Neural progenitor cell (in vitro differentiated cells): ENCODE measurements around the gene OR52A5. TPM values are rescaled to one million over a fixed set of nuclear protein-coding genes. Genes with fewer than 3 reads are reported as not detected.

Experiments used
- DNase-seq: peaks from one replicate; pipeline ENCODE4 v3.0.0-alpha.2; 2016; ENCODE audit warnings: low spot score
- H2AFZ ChIP-seq: fragments of 200-600 bp; sonication (generic); replicated peaks from 2 replicates; pipeline ENCODE4 v1.6.1; 2016; ENCODE audit warnings: antibody characterized with exemption
- H3F3A ChIP-seq: fragments of 200-600 bp; sonication (generic); 2 replicates; pipeline ENCODE4 v1.6.1; 2016; ENCODE audit warnings: antibody characterized with exemption, low read depth
- H3K27ac ChIP-seq: fragments of 200-600 bp; sonication (generic); 2 replicates; pipeline ENCODE4 v1.5.1; 2016; ENCODE audit warnings: mild to moderate bottlenecking
- H3K27me3 ChIP-seq: fragments of 200-600 bp; sonication (generic); 2 replicates; pipeline ENCODE4 v1.6.1; 2016; ENCODE audit warnings: mild to moderate bottlenecking, moderate library complexity
- H3K36me3 ChIP-seq: fragments of 200-600 bp; sonication (generic); 2 replicates; pipeline ENCODE4 v1.5.1; 2016
- H3K4me1 ChIP-seq: fragments of 200-600 bp; sonication (generic); 2 replicates; pipeline ENCODE4 v1.6.1; 2016; ENCODE audit warnings: mixed run types
- H3K4me2 ChIP-seq: fragments of 200-600 bp; sonication (generic); 2 replicates; pipeline ENCODE4 v1.6.1; 2016
- H3K4me3 ChIP-seq: fragments of 200-600 bp; sonication (generic); 2 replicates; pipeline ENCODE4 v1.5.1; 2016
- H3K79me2 ChIP-seq: fragments of 200-600 bp; sonication (generic); 2 replicates; pipeline ENCODE4 v1.6.1; 2016; ENCODE audit warnings: low read depth
- H3K9ac ChIP-seq: fragments of 200-600 bp; sonication (generic); 2 replicates; pipeline ENCODE4 v1.6.1; 2016
- H3K9me3 ChIP-seq: fragments of 200-600 bp; sonication (generic); 2 replicates; pipeline ENCODE4 v1.5.1; 2016; ENCODE audit warnings: low read depth
- H4K20me1 ChIP-seq: fragments of 200-600 bp; sonication (generic); 2 replicates; pipeline ENCODE4 v1.6.1; 2016; ENCODE audit warnings: low read depth
- H3K27ac Mint-ChIP-seq: 3 replicates; pipeline ENCODE4 v1.8.0; 2021; ENCODE audit warnings: mixed read lengths
- H3K27me3 Mint-ChIP-seq: 2 replicates; pipeline ENCODE4 v1.8.0; 2022; ENCODE audit warnings: low read depth, mild to moderate bottlenecking, inconsistent platforms, moderate library complexity, mixed read lengths; ENCODE audit not compliant: insufficient read depth
- H3K36me3 Mint-ChIP-seq: 3 replicates; pipeline ENCODE4 v1.8.0; 2021; ENCODE audit warnings: mixed read lengths
- H3K4me1 Mint-ChIP-seq: 3 replicates; pipeline ENCODE4 v1.8.0; 2021; ENCODE audit warnings: mixed read lengths
- H3K4me3 Mint-ChIP-seq: 3 replicates; pipeline ENCODE4 v1.8.0; 2021; ENCODE audit warnings: mild to moderate bottlenecking, moderate library complexity, mixed read lengths
- H3K9me3 Mint-ChIP-seq: 3 replicates; pipeline ENCODE4 v1.8.0; 2020; ENCODE audit warnings: mixed read lengths
- EZH2 ChIP-seq: fragments of 200-600 bp; sonication (generic); IDR thresholded peaks from 2 replicates; pipeline ENCODE4 v1.6.1; 2017; ENCODE audit warnings: antibody characterized with exemption, mild to moderate bottlenecking, moderate library complexity
- EZH2phosphoT487 ChIP-seq: fragments of 200-600 bp; sonication (generic); IDR thresholded peaks from 2 replicates; pipeline ENCODE4 v1.6.1; 2017; ENCODE audit warnings: antibody characterized with exemption
- total RNA-seq: library from RNA; depleted of rRNA; stranded (reverse); fragments of >200 nt; gene quantifications from 2 replicates; pipeline ENCODE4 v1.2.3, GENCODE V29; 2015; ENCODE audit warnings: low replicate concordance
- TF ChIP-seq, protein P1 (sequence below): fragments of 200-600 bp; sonication (generic); IDR thresholded peaks from 2 replicates; pipeline ENCODE4 v1.5.1; 2017; ENCODE audit warnings: antibody characterized with exemption, mild to moderate bottlenecking

The OR52A5 gene
- total RNA-seq, 1 donor from 2014 or later = not detected

DNA sequence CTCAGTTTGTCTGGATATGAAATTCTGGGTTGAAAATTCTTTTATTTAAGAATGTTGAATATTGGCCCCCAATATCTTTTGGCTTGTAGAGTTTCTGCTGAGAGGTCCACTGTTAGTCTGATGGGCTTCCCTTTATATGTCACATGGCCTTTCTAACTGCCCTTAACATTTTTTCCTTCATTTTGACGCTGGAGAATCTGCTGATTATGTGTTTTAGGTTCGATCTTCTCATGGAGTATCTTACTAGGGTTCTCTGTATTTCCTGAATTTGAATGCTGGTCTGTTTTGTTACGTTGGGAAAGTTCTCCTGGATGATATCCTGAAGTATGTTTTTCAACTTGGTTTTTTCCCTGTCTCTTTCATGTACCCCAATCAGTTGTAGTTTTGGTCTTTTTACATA, 22.8 kb downstream of the OR52A5 start:
- DNase-seq = no peak
- TF ChIP-seq EZH2phosphoT487 (no peak), EZH2 (no peak)
- TF ChIP-seq, protein P1, sequence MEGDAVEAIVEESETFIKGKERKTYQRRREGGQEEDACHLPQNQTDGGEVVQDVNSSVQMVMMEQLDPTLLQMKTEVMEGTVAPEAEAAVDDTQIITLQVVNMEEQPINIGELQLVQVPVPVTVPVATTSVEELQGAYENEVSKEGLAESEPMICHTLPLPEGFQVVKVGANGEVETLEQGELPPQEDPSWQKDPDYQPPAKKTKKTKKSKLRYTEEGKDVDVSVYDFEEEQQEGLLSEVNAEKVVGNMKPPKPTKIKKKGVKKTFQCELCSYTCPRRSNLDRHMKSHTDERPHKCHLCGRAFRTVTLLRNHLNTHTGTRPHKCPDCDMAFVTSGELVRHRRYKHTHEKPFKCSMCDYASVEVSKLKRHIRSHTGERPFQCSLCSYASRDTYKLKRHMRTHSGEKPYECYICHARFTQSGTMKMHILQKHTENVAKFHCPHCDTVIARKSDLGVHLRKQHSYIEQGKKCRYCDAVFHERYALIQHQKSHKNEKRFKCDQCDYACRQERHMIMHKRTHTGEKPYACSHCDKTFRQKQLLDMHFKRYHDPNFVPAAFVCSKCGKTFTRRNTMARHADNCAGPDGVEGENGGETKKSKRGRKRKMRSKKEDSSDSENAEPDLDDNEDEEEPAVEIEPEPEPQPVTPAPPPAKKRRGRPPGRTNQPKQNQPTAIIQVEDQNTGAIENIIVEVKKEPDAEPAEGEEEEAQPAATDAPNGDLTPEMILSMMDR = no peak
- no peaks in the 10 kb centered on the region for H3F3A ChIP-seq

DNA sequence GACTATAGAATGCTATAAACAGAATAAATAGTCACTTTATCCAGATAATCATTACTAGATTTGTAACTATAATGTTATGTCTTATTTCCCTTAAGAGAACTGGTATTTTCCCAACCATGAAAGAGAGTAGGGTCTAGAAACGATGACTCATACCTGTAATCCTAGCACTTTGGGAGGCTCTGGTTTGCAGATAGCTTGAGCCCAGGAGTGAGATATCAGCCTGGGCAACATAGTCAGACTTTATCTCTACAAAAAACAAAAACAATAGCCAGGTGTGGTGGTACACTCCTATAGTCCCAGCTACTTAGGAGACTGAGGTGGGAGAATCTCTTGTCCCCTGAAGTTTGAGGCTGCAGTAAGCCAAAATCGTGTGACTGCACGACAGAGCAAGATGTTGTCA, 30.9 kb downstream of the OR52A5 start:
- no peaks in the 10 kb centered on the region for H3K9me3 Mint-ChIP-seq
- H4K20me1 ChIP-seq = no peaks in the 10 kb centered on the region
- no peak overlapping the region for H3K27ac ChIP-seq
- H3K9me3 ChIP-seq = no peaks in the 10 kb centered on the region
- H3F3A ChIP-seq = no peaks in the 10 kb centered on the region
- H3K4me1 Mint-ChIP-seq = peaks cover 4% of the 10 kb centered on the region
- no peak for DNase-seq
- no peaks in the 10 kb centered on the region for H3K4me1 ChIP-seq
- H2AFZ ChIP-seq = no peak overlapping the region
- peaks cover under 1% of the 10 kb centered on the region for H3K27me3 Mint-ChIP-seq
- TF ChIP-seq, protein P1 = no peak
- no peak for TF ChIP-seq EZH2phosphoT487
- TF ChIP-seq EZH2 = no peak
- H3K4me3 ChIP-seq = no peak overlapping the region
- H3K27ac Mint-ChIP-seq = no peak overlapping the region
- H3K79me2 ChIP-seq = no peaks in the 10 kb centered on the region
- H3K36me3 Mint-ChIP-seq = no peaks in the 10 kb centered on the region
- no peaks in the 10 kb centered on the region for H3K36me3 ChIP-seq
- no peaks in the 10 kb centered on the region for H3K27me3 ChIP-seq
- no peak overlapping the region for H3K4me2 ChIP-seq
- H3K9ac ChIP-seq = no peak overlapping the region
- no peak overlapping the region for H3K4me3 Mint-ChIP-seq

More for the DNA sequence above, 22.8 kb downstream of the OR52A5 start:
- Histone ChIP-seq H2AFZ (no peak overlapping the region), H3K4me3 (no peak overlapping the region), H3K79me2 (no peaks in the 10 kb centered on the region), H3K4me2 (no peak overlapping the region), H3K4me1 (no peaks in the 10 kb centered on the region), H3K36me3 (no peaks in the 10 kb centered on the region), H3K9me3 (no peaks in the 10 kb centered on the region), H3K9ac (no peak overlapping the region), H4K20me1 (no peaks in the 10 kb centered on the region), H3K27ac (no peak overlapping the region), H3K27me3 (no peaks in the 10 kb centered on the region)
- peaks cover 2% of the 10 kb centered on the region for H3K9me3 Mint-ChIP-seq
- no peaks in the 10 kb centered on the region for H3K4me1 Mint-ChIP-seq
- H3K4me3 Mint-ChIP-seq = no peak overlapping the region
- no peaks in the 10 kb centered on the region for H3K27me3 Mint-ChIP-seq
- H3K27ac Mint-ChIP-seq = no peak overlapping the region
- H3K36me3 Mint-ChIP-seq = no peaks in the 10 kb centered on the region

DNA sequence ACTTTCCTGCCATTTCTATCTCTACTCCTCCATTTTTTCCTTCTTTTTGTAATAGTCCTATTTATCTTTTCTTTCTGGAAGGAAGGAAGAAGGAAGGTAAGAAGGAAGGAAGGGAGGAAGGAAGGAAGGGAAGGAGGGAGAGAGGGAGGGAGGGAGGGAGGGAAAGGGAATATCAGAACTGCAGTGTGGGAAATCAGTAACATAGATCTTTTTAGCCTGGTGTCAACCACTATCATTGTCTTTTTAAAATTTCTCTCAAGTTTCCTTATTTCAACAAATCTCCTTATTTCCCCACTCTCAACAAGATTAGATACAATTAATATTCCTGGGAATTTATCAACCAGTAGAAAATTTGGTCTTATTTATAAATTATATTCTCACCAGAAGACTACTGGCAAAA, 35.1 kb downstream of the OR52A5 start:
- Histone ChIP-seq H3K4me1 (no peaks in the 10 kb centered on the region), H3K27ac (no peak overlapping the region), H3K27me3 (no peaks in the 10 kb centered on the region), H3K4me2 (no peak overlapping the region), H3K4me3 (no peak overlapping the region), H4K20me1 (no peaks in the 10 kb centered on the region), H3K36me3 (no peaks in the 10 kb centered on the region), H2AFZ (no peak overlapping the region), H3K9me3 (no peaks in the 10 kb centered on the region), H3F3A (no peaks in the 10 kb centered on the region), H3K79me2 (no peaks in the 10 kb centered on the region), H3K9ac (no peak overlapping the region)
- TF ChIP-seq EZH2phosphoT487 (no peak), EZH2 (no peak)
- TF ChIP-seq, protein P1 = no peak
- DNase-seq = no peak
- peaks cover 7% of the 10 kb centered on the region for H3K4me1 Mint-ChIP-seq
- H3K9me3 Mint-ChIP-seq = no peaks in the 10 kb centered on the region
- peaks cover 2% of the 10 kb centered on the region for H3K27me3 Mint-ChIP-seq
- H3K27ac Mint-ChIP-seq = no peak overlapping the region
- H3K36me3 Mint-ChIP-seq = no peaks in the 10 kb centered on the region
- H3K4me3 Mint-ChIP-seq = no peak overlapping the region
